Nephron progenitor cell (in vitro differentiated cells): Measurements from ENCODE around the gene PKNOX1.

Experiments used
- DNase-seq: peaks from one replicate; pipeline ENCODE4 v3.0.0; 2021
- H3K27ac Mint-ChIP-seq: 2 replicates; pipeline ENCODE4 v1.8.0; 2021; ENCODE audit warnings: mild to moderate bottlenecking, moderate library complexity, mixed read lengths
- H3K27me3 Mint-ChIP-seq: 2 replicates; pipeline ENCODE4 v1.8.0; 2021; ENCODE audit warnings: mild to moderate bottlenecking, low read depth, mixed read lengths; ENCODE audit not compliant: poor library complexity
- H3K36me3 Mint-ChIP-seq: 2 replicates; pipeline ENCODE4 v1.8.0; 2021; ENCODE audit warnings: low read depth, mixed read lengths
- H3K4me1 Mint-ChIP-seq: 2 replicates; pipeline ENCODE4 v1.8.0; 2021; ENCODE audit warnings: mixed read lengths
- H3K4me3 Mint-ChIP-seq: 2 replicates; pipeline ENCODE4 v1.8.0; 2021; ENCODE audit warnings: mild to moderate bottlenecking, moderate library complexity, mixed read lengths
- H3K9me3 Mint-ChIP-seq: 2 replicates; pipeline ENCODE4 v1.8.0; 2021; ENCODE audit warnings: mild to moderate bottlenecking, moderate library complexity, mixed read lengths
- CTCF ChIP-seq: fragments of 200-600 bp; sonication (generic); IDR thresholded peaks from 2 replicates; pipeline ENCODE4 v1.5.0; 2021; ENCODE audit warnings: antibody characterized with exemption

PKNOX1 gene

GRCh38 chr21:43023175-43023574 lies 48.8 kb downstream of the PKNOX1 start:
- Mint-ChIP-seq H3K36me3 (peaks cover 57% of the 10 kb centered on the region), H3K9me3 (no peaks in the 10 kb centered on the region), H3K27ac (no peak overlapping the region), H3K4me1 (peaks cover 18% of the 10 kb centered on the region), H3K4me3 (no peak overlapping the region), H3K27me3 (no peaks in the 10 kb centered on the region)
- no peak for DNase-seq
- no peak for TF ChIP-seq CTCF

GRCh38 chr21:43024439-43025136 lies 50.2 kb downstream of the PKNOX1 start:
- H3K4me3 Mint-ChIP-seq, result no peak overlapping the region

GRCh38 chr21:43025636-43026180 lies 51.3 kb downstream of the PKNOX1 start:
- no peak for DNase-seq
- no peak overlapping the region for H3K4me3 Mint-ChIP-seq
- peaks cover 6% of the 10 kb centered on the region for H3K4me1 Mint-ChIP-seq
- no peak overlapping the region for H3K27ac Mint-ChIP-seq
- no peaks in the 10 kb centered on the region for H3K9me3 Mint-ChIP-seq
- no peak for TF ChIP-seq CTCF
- H3K27me3 Mint-ChIP-seq, result no peaks in the 10 kb centered on the region
- peaks cover 71% of the 10 kb centered on the region for H3K36me3 Mint-ChIP-seq

More at GRCh38 chr21:43024439-43025136, 50.2 kb downstream of the PKNOX1 start:
- TF ChIP-seq CTCF, result no peak
- peaks cover 17% of the 10 kb centered on the region for H3K4me1 Mint-ChIP-seq
- H3K36me3 Mint-ChIP-seq, result peaks cover 71% of the 10 kb centered on the region
- no peaks in the 10 kb centered on the region for H3K9me3 Mint-ChIP-seq
- H3K27ac Mint-ChIP-seq, result no peak overlapping the region
- no peak for DNase-seq
- no peaks in the 10 kb centered on the region for H3K27me3 Mint-ChIP-seq

- Mint-ChIP-seq H3K4me3 (no peak overlapping the region), H3K4me1 (no peaks in the 10 kb centered on the region), H3K27ac (no peak overlapping the region), H3K9me3 (no peaks in the 10 kb centered on the region), H3K27me3 (no peaks in the 10 kb centered on the region), H3K36me3 (peaks cover 68% of the 10 kb centered on the region)
- no peak for TF ChIP-seq CTCF
- DNase-seq, result no peak
These were observed 53.7 kb downstream of the PKNOX1 start for GRCh38 chr21:43027846-43028731.

- no peak for DNase-seq
- Mint-ChIP-seq H3K27me3 (no peaks in the 10 kb centered on the region), H3K9me3 (no peaks in the 10 kb centered on the region), H3K27ac (no peak overlapping the region), H3K4me3 (no peak overlapping the region), H3K4me1 (no peaks in the 10 kb centered on the region), H3K36me3 (peaks cover 55% of the 10 kb centered on the region)
- no peak for TF ChIP-seq CTCF
These were observed 55.4 kb downstream of the PKNOX1 start for GRCh38 chr21:43029785-43030184.
